Islet of Langerhans (tissue), 1 donor: ENCODE measurements around the gene UBE2R2.

Experiments
- FAIRE-seq: peaks from one replicate; lab custom pipeline; 2011; peaks lifted over from hg19 to GRCh38; lab: Jason Lieb, UNC

The UBE2R2 gene

DNA sequence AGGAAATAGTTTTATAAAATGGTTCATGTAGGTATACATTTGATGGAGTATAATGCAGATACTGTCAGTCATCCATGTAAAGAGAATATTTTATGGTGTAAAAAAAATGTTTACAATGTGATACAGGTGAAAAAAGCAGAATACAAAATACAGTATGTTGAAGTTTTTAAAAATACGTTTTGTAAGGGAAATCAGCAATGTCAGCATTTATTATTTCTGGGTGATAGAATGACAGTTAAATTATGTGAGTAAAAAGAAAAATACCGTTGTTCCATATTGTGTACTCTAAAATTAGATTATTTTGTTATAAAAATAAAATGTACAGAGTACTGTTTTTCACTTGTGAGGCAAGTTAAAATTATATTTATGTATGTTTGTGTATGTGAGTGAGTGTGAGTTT, 69.0 kb downstream of the UBE2R2 start:
- FAIRE-seq = no peak

DNA sequence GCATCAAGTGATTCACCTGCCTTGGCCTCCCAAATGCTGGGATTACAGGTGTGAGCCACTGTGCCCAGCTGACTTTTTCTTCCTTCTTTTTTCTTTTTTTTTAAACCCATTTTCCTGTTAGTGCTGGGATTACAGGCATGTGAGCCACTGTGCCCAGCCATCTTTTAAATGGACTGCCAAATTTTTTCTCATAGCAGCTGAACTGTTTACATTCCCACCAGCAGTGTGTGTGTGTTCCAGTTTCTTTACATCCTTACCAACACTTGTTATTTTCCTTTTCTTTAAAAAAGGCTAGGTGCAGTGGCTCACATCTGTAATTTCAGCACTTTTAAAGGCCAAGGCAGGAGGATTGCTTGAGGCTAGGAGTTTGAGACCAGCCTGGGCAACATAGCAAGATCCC, 76.9 kb downstream of the UBE2R2 start:
- no peak for FAIRE-seq

- no peak for FAIRE-seq
These were observed 77.4 kb downstream of the UBE2R2 start for GRCh38 chr9:33894316-33894715.

DNA sequence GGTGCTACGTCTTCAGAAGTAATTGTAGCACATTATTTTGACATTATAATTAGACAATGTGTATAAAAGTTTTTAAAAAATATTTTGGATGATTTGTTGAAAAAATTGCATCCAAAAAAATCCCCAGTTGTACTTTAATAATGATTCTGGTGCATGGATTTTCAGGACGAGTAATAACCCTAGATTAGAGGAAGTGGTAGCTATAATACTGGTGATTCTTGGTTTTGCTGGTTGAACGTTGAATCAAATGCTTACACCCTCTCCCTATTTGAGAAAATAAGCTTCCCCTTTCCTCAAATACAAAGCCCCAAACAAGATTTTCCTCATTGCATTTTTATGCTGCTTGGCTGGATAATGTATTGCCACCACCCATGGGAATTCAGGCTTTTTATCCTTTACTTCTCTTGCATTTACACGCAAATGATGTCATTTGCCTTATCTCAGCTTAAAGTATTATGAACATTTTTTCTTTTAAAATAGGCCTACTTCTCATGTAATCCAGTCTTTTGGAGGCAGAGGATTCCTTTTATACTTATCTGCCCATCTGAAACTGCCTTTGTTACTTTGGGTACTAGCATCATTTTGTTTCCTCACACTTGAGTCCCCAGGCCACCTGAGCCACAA, 86.3 kb downstream of the UBE2R2 start:
- FAIRE-seq = no peak

GRCh38 chr9:33905137-33905536, 88.2 kb downstream of the UBE2R2 start:
- no peak for FAIRE-seq

DNA sequence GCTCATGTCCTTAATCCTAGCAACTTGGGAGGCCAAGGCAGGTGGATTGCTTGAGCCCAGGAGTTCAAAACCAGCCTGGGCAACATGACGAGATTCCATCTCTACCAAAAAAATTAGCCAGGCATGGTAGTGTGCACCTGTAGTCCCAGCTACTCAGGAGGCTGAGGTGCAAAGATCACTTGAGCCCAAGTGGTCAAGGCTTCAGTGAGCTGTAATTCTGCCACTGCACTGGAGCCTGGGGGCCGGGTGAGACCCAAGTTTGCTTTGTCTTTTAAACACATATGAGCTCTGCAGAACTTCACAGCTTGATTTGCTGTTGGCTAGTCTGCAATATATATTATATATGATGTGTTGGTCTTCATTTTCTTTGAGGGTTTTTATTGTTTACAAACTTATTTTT, 89.8 kb downstream of the UBE2R2 start:
- FAIRE-seq = no peak

- FAIRE-seq = no peak
These were observed 90.4 kb downstream of the UBE2R2 start for GRCh38 chr9:33907347-33907746.

GRCh38 chr9:33908114-33908513, 91.2 kb downstream of the UBE2R2 start:
- no peak for FAIRE-seq

DNA sequence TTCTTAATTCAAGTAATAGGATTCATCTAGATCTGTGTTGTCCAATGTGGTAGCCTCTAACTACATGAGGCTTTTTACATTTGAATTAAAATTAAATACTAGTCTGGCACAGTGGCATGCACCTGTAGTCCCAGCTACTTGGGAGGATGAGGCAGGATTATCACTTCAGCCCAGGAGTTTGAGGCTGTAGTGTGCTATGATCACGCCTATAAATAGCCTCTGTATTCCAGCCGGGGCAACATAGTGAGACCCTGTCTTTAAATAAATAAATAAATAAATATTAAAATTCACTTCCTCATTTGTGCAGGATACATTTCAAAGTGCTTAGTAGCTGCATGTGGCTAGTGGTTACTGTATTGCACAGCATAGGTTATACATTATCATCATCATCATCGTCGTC, 91.8 kb downstream of the UBE2R2 start:
- FAIRE-seq = no peak

DNA sequence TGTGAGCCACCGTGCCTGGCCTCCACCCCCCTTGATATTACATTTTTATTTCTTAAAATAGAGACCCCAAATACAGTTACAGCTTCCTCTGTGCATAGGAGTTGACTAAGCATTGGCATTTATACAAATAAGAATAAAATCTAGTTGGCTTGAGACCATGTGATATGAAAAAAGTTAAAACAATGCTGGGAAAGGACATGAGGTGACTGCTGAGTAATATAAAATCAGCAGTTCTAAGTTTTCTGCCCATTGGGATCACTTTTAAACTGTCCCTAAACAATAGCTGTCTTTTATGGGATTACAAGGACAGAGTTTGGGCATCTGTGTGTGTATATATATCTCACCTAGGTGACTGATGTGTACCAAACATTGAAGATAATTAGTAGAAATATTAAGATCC, 96.6 kb downstream of the UBE2R2 start:
- no peak for FAIRE-seq

DNA sequence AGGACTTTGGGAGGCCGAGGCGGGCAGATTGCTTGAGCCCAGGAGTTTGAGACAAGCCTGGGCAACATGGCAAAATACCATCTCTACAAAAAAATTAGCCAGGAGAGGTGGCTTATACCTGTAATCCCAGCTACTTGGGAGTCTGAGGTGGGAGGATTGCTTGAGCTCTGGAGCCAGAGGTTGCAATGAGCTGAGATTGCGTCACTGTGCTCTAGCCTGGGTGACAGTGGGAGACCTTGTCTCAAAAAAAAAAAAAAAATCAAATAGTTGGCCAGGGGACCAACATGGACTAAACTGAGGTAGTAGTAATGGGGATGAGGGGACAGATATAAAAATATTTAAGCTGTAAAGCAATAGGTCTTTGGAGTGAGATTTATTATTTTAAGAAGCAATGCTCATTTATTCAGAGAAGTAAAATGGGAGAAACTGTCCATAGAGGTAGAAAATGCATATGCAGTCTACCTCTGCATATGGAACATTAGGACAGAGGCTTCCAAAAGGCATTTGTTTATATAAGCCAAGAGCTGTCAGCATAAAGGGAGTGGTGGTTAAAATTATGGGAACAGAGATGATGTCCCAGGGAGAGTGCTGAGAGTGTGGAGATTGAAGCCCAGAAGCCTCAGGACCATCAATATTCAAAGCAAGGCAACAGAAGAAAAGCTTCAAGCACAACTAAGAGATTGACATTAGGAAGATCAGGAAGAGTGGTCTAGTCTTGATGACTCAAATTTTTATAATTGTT, 98.1 kb downstream of the UBE2R2 start:
- FAIRE-seq = no peak

GRCh38 chr9:33917036-33917435, 100.1 kb downstream of the UBE2R2 start:
- FAIRE-seq = no peak

GRCh38 chr9:33919276-33919897, 102.4 kb downstream of the UBE2R2 start:
- no peak for FAIRE-seq

DNA sequence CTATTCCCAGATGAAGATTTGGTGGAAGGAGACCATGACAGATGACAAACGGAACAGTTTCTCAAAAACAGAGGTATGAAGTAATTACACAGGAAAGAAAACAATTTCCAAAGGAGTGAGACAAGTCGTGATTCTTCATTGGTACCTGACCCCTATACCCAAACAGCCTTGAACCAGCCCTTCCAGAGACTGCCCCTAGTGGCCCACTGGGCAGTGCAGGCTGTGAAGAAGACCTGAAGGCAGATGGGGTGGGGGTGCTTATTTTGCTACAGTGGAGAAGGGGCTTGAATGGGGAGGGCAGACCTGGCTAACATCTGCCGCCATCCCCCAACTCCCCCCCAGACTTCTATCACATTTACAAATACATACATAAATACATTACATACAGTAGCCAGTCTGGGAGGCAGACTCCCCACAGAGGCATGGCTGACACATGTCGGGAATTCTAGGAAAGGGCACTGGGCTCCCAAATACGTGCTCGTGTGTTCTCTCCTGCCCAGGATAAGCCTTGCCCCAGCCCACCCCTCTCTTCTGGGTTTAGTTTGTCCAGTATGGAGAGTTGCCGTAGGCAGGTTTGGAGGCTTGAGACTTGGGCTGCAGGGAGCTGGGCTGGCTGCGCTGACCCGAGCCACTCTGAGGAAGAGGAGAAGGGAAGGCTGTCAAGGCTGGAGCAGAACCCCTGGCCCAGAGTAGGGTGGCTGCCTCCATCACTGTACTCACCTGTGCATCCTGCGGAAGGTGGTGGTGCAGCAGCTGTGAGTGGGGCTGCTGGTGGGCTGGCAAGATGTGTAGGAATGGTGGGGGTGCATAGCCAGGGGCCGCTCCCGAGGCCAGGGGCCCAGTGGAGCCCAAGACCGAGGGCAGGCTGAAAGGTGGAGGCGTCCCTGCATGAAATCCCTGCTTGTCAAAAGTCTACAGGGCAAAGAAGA, 105.3 kb downstream of the UBE2R2 start:
- FAIRE-seq = no peak

GRCh38 chr9:33923079-33923478, 106.1 kb downstream of the UBE2R2 start:
- FAIRE-seq = no peak

- no peak for FAIRE-seq
These were observed 107.2 kb downstream of the UBE2R2 start for GRCh38 chr9:33923998-33924701.

GRCh38 chr9:33924978-33925797, 108.2 kb downstream of the UBE2R2 start:
- no peak for FAIRE-seq

- no peak for FAIRE-seq
These were observed 110.0 kb downstream of the UBE2R2 start for GRCh38 chr9:33926746-33927485.

- FAIRE-seq = no peak
These were observed 110.7 kb downstream of the UBE2R2 start for GRCh38 chr9:33927694-33928093.

GRCh38 chr9:33931326-33931725, 114.4 kb downstream of the UBE2R2 start:
- no peak for FAIRE-seq
